ENCODE measurements around the gene CDCP2.
"Not testable (repeated sequence)": the region's sequence is repeated elsewhere in the genome, so short reads cannot be mapped to it uniquely, and the experiment has no call there.

CDCP2 gene

DNA sequence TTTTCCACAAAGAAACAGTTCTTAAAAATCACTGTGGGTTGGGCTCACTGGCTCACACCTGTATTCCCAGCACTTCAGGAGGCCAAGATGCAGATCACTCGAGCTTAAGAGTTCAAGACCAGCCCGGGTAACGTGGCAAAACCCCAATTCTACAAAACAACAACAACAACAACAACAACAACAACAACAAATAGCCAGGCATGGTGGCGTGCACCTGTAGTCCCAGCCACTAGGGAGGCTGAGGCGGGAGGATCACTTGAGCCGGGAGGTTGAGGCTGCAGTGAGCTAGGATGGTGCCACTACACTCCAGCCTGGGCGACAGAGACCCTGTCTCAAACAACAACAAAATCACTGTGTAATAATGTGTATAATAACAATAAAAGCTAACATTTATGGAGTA is 40.8 kb downstream of the CDCP2 start:
- DNase-seq (ENCODE audit: low read depth): no peak
- no peak overlapping the region for H3K4me3 ChIP-seq (ENCODE audit: low read length)
- no peaks in the 10 kb centered on the region for H3K36me3 ChIP-seq (ENCODE audit: control insufficient read depth, insufficient read depth, low read length, severe bottlenecking)
- H3K27me3 ChIP-seq (replicated peaks; ENCODE audit: control insufficient read depth, insufficient read depth, low read length): no peaks in the 10 kb centered on the region
- no peaks in the 10 kb centered on the region for H3K9me3 ChIP-seq (ENCODE audit: control insufficient read depth, low read length)
- no peaks in the 10 kb centered on the region for H3K4me1 ChIP-seq (ENCODE audit: control insufficient read depth, insufficient read depth, low read length)
- no peak overlapping the region for H3K9ac ChIP-seq (ENCODE audit: low read length)

DNA sequence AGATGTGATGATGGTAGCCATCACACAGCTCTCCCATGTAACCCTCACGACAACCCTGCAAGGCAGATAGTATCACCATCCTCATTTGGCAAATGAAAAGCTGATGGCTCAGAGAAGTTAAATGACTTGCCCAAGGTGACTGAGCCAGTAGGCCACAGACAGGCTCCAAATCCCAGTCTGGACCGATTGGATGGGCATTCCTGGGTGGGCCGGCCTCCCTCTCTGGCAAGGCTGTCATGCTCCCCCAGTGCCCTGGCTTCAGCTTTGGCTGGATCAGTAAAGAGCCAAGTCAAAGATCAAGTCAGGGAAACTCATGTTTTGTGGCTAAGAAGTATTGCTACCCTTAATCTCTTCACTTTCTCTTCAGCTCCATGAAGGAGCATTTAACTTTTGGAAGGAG is 41.2 kb downstream of the CDCP2 start:
- Histone ChIP-seq H3K4me1 (ENCODE audit: control insufficient read depth, insufficient read depth, low read length) (no peaks in the 10 kb centered on the region), H3K27me3 (replicated peaks; ENCODE audit: control insufficient read depth, insufficient read depth, low read length) (no peaks in the 10 kb centered on the region), H3K9ac (ENCODE audit: low read length) (no peak overlapping the region), H3K36me3 (ENCODE audit: control insufficient read depth, insufficient read depth, low read length, severe bottlenecking) (no peaks in the 10 kb centered on the region), H3K4me3 (ENCODE audit: low read length) (no peak overlapping the region), H3K9me3 (ENCODE audit: control insufficient read depth, low read length) (no peaks in the 10 kb centered on the region)
- no peak for DNase-seq (ENCODE audit: low read depth)

DNA sequence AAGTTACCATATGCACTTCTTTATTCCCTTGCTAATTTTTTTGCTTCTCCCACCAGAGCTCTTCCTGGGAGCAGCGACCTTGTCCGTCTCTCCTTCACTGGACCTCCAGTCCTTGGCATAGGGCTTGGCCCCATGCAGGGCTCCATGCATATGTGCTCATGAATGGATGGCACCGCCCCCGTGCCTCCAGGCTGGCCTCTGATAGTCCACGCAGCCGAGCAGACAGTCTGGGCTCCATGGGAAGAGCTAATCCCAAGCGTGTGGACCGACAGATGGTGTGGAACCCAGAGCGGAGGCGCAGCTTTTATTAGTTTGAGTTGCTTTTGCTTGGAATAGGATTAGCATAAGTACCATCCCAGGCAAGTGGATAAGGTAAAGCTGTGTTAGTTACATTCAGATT is 41.8 kb downstream of the CDCP2 start:
- Histone ChIP-seq H3K27me3 (replicated peaks; ENCODE audit: control insufficient read depth, insufficient read depth, low read length) (no peaks in the 10 kb centered on the region), H3K4me1 (ENCODE audit: control insufficient read depth, insufficient read depth, low read length) (no peaks in the 10 kb centered on the region), H3K9me3 (ENCODE audit: control insufficient read depth, low read length) (no peaks in the 10 kb centered on the region), H3K9ac (ENCODE audit: low read length) (no peak overlapping the region), H3K36me3 (ENCODE audit: control insufficient read depth, insufficient read depth, low read length, severe bottlenecking) (no peaks in the 10 kb centered on the region), H3K4me3 (ENCODE audit: low read length) (no peak overlapping the region)
- no peak for DNase-seq (ENCODE audit: low read depth)

DNA sequence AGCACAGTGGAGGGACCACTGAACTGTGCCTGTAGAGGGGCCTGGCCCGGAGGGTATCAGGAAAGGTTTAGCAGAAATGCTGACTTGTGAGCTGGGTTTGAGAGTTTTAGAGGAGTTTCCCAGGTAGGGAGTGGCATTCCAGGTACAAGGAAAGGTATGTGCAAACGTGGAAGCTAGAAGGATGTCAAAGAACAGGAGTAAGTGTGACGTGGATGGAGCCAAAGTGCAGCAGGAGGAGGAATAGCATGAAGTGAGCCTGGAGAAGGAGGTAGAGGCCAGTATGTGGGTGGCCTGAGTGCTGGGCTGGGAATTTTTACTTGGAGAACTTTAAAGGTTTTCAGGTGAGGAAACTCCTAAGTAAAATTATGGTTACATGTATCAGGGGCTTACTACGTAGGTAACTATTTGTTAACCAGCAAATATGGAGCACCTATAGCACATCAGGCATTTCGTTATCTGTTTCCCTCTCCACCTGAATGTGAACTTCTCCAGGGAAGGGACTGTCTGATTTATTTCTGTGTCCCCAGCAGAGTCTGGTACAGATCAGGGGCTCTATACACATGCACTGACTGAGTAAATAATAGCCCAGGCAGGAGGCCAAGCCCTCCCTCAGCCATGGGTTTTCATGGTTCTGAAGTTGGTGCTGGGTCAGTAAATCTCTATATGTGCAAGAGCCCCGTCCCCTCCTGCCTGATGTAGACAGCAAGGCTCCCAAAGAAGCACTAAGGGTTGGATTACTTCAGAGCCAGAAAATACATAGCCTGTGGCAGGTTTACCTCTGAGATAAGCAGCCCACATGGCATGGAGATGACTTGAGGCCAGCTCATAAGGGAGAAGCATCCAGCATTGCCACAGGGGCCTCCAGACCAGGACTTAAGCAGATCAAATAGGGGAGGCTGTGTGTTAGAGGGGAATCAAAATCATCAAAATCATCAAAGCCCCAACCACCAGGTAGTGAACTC is 43.4 kb downstream of the CDCP2 start:
- no peaks in the 10 kb centered on the region for H3K4me1 ChIP-seq (ENCODE audit: control insufficient read depth, insufficient read depth, low read length)
- H3K4me3 ChIP-seq (ENCODE audit: low read length): no peak overlapping the region
- no peaks in the 10 kb centered on the region for H3K27me3 ChIP-seq (replicated peaks; ENCODE audit: control insufficient read depth, insufficient read depth, low read length)
- no peaks in the 10 kb centered on the region for H3K9me3 ChIP-seq (ENCODE audit: control insufficient read depth, low read length)
- H3K36me3 ChIP-seq (ENCODE audit: control insufficient read depth, insufficient read depth, low read length, severe bottlenecking): no peaks in the 10 kb centered on the region
- peak; percentile 5 for DNase-seq (ENCODE audit: low read depth)
- no peak overlapping the region for H3K9ac ChIP-seq (ENCODE audit: low read length)

DNA sequence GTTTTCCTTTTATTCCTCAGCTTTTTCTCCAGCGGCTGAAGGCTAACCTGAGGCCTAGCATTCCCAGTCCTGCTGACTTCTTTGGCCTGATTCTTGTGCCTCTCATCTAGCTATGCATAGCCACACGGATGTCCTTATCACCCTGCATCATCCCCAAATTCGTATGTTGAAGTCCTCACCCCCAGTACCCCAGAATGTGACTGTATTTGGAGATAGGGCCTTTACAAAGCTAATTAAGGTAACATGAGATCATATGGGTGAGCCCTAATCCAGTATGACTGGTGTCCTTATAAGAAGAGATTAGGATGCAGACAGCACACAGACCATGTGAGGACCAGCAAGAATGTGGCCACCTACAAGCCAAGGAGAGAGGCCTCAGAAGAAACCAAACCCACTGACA is 44.6 kb downstream of the CDCP2 start:
- DNase-seq (ENCODE audit: low read depth): no peak
- Histone ChIP-seq H3K4me3 (ENCODE audit: low read length) (no peak overlapping the region), H3K4me1 (ENCODE audit: control insufficient read depth, insufficient read depth, low read length) (no peaks in the 10 kb centered on the region), H3K27me3 (replicated peaks; ENCODE audit: control insufficient read depth, insufficient read depth, low read length) (no peaks in the 10 kb centered on the region), H3K36me3 (ENCODE audit: control insufficient read depth, insufficient read depth, low read length, severe bottlenecking) (no peaks in the 10 kb centered on the region), H3K9ac (ENCODE audit: low read length) (no peak overlapping the region), H3K9me3 (ENCODE audit: control insufficient read depth, low read length) (no peaks in the 10 kb centered on the region)

DNA sequence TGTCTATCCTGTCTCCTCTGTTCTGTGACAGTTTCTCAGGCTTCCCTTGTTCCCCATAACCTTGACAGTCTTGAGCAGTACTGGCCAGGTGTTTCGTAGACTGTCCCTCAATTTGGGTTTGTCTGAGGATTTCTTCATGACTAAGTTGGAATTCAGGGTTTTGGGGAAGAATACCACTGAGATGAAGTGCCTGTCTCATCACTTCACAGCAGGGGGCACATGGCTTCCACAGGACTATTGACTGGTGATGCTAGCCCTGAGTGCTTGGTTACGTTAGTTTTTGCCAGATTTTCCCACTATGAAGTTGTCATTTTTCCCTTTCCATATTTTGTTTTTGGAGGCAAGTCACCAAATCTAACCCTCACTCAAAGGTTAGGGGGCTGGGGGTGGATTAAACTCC is 45.7 kb downstream of the CDCP2 start:
- no peaks in the 10 kb centered on the region for H3K4me1 ChIP-seq (ENCODE audit: control insufficient read depth, insufficient read depth, low read length)
- no peak overlapping the region for H3K9ac ChIP-seq (ENCODE audit: low read length)
- H3K27me3 ChIP-seq (replicated peaks; ENCODE audit: control insufficient read depth, insufficient read depth, low read length): no peaks in the 10 kb centered on the region
- H3K9me3 ChIP-seq (ENCODE audit: control insufficient read depth, low read length): no peaks in the 10 kb centered on the region
- H3K4me3 ChIP-seq (ENCODE audit: low read length): no peak overlapping the region
- H3K36me3 ChIP-seq (ENCODE audit: control insufficient read depth, insufficient read depth, low read length, severe bottlenecking): no peaks in the 10 kb centered on the region
- peak; percentile 9 for DNase-seq (ENCODE audit: low read depth)

DNA sequence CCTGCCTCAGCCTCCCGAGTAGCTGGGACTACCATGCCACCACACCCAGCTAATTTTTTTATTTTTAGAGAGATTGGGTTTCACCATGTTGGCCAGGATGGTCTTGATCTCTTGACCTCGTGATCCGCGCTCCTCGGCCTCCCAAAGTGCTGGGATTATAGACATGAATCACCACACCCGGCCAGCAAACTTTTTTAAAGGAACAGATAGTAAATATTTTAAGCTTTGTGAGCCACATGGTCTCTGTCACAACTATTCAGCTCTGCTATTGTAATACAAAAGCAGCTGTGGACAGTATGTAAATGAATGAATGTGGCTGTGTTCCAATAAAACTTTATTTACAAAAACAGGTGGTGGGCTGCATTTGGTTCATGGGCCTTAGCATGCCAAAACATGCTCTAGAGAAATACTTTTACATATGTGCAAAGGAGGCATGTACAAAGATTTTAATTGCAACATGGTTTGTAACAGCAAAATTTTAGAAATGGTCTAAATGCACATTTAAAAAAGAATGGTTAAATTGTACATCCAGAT is 47.0 kb downstream of the CDCP2 start:
- H3K9me3 ChIP-seq (ENCODE audit: control insufficient read depth, low read length): no peaks in the 10 kb centered on the region
- no peaks in the 10 kb centered on the region for H3K27me3 ChIP-seq (replicated peaks; ENCODE audit: control insufficient read depth, insufficient read depth, low read length)
- H3K4me1 ChIP-seq (ENCODE audit: control insufficient read depth, insufficient read depth, low read length): no peaks in the 10 kb centered on the region
- no peak overlapping the region for H3K4me3 ChIP-seq (ENCODE audit: low read length)
- no peak overlapping the region for H3K9ac ChIP-seq (ENCODE audit: low read length)
- no peaks in the 10 kb centered on the region for H3K36me3 ChIP-seq (ENCODE audit: control insufficient read depth, insufficient read depth, low read length, severe bottlenecking)
- DNase-seq (ENCODE audit: low read depth): no peak

DNA sequence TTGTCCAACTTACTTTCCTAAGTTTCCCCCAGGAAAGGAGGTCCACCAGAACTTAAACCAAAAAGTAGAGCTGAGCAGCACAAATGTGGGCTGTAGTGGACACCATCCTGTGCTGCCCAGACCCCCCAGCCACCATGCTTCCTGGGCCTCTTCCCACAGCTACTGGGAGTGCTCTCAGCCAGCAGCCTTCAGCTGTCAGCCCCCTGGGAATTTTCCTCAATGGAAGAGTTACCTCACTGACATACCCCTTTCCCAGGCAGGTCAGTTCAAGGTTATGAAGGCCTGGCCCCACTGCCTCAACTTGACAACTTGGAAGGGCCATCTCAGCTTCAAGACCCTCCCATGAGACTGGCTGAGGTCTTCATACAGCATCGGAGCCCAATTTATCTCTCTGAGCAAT is 47.7 kb downstream of the CDCP2 start:
- Histone ChIP-seq H3K9me3 (ENCODE audit: control insufficient read depth, low read length) (no peaks in the 10 kb centered on the region), H3K9ac (ENCODE audit: low read length) (no peak overlapping the region), H3K36me3 (ENCODE audit: control insufficient read depth, insufficient read depth, low read length, severe bottlenecking) (no peaks in the 10 kb centered on the region), H3K4me3 (ENCODE audit: low read length) (no peak overlapping the region), H3K4me1 (ENCODE audit: control insufficient read depth, insufficient read depth, low read length) (peaks cover 4% of the 10 kb centered on the region), H3K27me3 (replicated peaks; ENCODE audit: control insufficient read depth, insufficient read depth, low read length) (no peaks in the 10 kb centered on the region)
- DNase-seq (ENCODE audit: low read depth): no peak

DNA sequence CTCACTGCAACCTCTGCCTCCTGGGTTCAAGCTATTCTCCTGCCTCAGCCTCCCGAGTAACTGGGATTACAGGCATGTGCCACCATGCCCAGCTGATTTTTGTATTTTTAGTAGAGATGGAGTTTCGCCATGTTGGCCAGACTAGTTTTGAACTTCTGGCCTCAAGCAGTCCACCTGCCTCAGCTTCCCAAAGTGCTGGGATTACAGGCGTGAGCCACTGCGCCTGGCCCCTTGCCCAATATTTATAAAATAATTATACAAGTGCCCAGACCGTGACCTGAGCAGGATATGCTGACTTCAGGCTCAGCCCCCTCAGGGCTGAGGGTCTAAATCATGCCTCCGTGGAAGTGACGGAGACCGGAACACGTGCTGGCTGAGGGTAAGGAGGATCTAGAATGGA is 48.2 kb downstream of the CDCP2 start:
- not testable (repeated sequence) for H3K9me3 ChIP-seq (ENCODE audit: control insufficient read depth, low read length); H3K4me3 ChIP-seq (ENCODE audit: low read length); H3K9ac ChIP-seq (ENCODE audit: low read length); H3K36me3 ChIP-seq (ENCODE audit: control insufficient read depth, insufficient read depth, low read length, severe bottlenecking); DNase-seq (ENCODE audit: low read depth); H3K4me1 ChIP-seq (ENCODE audit: control insufficient read depth, insufficient read depth, low read length); H3K27me3 ChIP-seq (replicated peaks; ENCODE audit: control insufficient read depth, insufficient read depth, low read length)

DNA sequence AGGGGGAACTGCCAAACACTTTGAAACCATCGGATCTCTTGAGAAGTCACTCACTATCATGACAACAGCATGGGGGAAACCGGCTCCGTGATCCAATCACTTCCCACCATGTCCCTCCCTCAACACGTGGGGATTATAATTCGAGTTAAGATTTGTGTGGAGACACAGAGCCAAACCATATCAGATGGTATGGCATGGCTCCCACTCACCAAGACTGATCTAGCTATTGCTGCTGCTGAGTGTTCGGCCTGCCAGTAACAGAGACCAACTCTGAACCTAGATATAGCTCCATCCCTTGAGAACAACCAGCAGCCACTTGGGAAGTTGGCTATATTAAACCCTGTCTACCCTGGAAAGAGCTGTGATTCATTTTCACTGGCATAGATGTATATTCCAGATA is 49.4 kb downstream of the CDCP2 start:
- Histone ChIP-seq H3K9ac (ENCODE audit: low read length) (no peak overlapping the region), H3K9me3 (ENCODE audit: control insufficient read depth, low read length) (no peaks in the 10 kb centered on the region), H3K36me3 (ENCODE audit: control insufficient read depth, insufficient read depth, low read length, severe bottlenecking) (no peaks in the 10 kb centered on the region), H3K4me1 (ENCODE audit: control insufficient read depth, insufficient read depth, low read length) (peaks cover 4% of the 10 kb centered on the region), H3K4me3 (ENCODE audit: low read length) (no peak overlapping the region), H3K27me3 (replicated peaks; ENCODE audit: control insufficient read depth, insufficient read depth, low read length) (no peaks in the 10 kb centered on the region)
- DNase-seq (ENCODE audit: low read depth): no peak

DNA sequence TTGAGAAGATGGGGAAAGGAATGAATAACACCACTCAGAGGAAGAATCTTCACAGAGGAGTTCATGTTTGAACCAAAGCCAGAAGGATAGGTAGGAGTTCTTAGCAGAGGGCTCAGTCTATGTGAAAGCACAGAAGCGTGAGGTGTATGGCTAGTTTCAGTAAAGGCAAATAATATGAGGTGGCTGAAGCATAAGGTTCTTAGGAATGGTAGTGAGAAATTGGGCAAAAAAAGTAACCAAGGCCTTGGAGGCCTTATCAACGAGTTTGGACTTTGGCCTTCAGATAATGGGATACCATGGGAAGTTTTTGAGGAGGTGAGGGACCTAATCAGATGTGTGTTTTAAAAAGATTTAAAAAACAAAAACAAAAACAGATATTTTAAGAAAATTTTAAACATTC is 52.3 kb downstream of the CDCP2 start:
- H3K9ac ChIP-seq (ENCODE audit: low read length): no peak overlapping the region
- H3K9me3 ChIP-seq (ENCODE audit: control insufficient read depth, low read length): no peaks in the 10 kb centered on the region
- H3K4me3 ChIP-seq (ENCODE audit: low read length): no peak overlapping the region
- no peaks in the 10 kb centered on the region for H3K27me3 ChIP-seq (replicated peaks; ENCODE audit: control insufficient read depth, insufficient read depth, low read length)
- H3K4me1 ChIP-seq (ENCODE audit: control insufficient read depth, insufficient read depth, low read length): peaks cover 4% of the 10 kb centered on the region
- H3K36me3 ChIP-seq (ENCODE audit: control insufficient read depth, insufficient read depth, low read length, severe bottlenecking): peaks cover 16% of the 10 kb centered on the region
- DNase-seq (ENCODE audit: low read depth): no peak
